GM18867 (cell line): ENCODE data around the gene KRT24.
"Not testable (repeated sequence)": the region's sequence is repeated elsewhere in the genome, so short reads cannot be mapped to it uniquely, and the experiment has no call there.

Source experiments
- ATAC-seq: cut with Tn5 transposase; IDR thresholded peaks from one replicate; pipeline ENCODE4 v1.9.1; 2021; ENCODE audit warnings: mild to moderate bottlenecking, moderate library complexity; ENCODE audit not compliant: unreplicated experiment

The KRT24 gene

GRCh38 chr17:40703652-40704051, at the start of gene KRT24:
KRT24 (minus strand) TSS chr17:40703752; CDS start chr17:40703693, 59 bp downstream.
- ATAC-seq, result no peak

- no peak for ATAC-seq
Observed at GRCh38 chr17:40751065-40751464, 47.5 kb upstream of the KRT24 start.

- no peak for ATAC-seq
Observed at GRCh38 chr17:40750391-40750790, 46.8 kb upstream of the KRT24 start.

GRCh38 chr17:40748666-40749065, 45.1 kb upstream of the KRT24 start:
- not testable (repeated sequence) for ATAC-seq

- no peak for ATAC-seq
Observed at GRCh38 chr17:40738553-40738952, 35.0 kb upstream of the KRT24 start.

GRCh38 chr17:40735016-40735415, 31.5 kb upstream of the KRT24 start:
- ATAC-seq, result no peak

GRCh38 chr17:40734018-40734417, 30.5 kb upstream of the KRT24 start:
- no peak for ATAC-seq

GRCh38 chr17:40730970-40731369, 27.4 kb upstream of the KRT24 start:
- no peak for ATAC-seq

- ATAC-seq, result no peak
Observed at GRCh38 chr17:40727447-40728231, 24.1 kb upstream of the KRT24 start.

GRCh38 chr17:40726919-40727318, 23.4 kb upstream of the KRT24 start:
- ATAC-seq, result no peak

- no peak for ATAC-seq
Observed at GRCh38 chr17:40724656-40725055, 21.1 kb upstream of the KRT24 start.

GRCh38 chr17:40722241-40722640, 18.7 kb upstream of the KRT24 start:
- ATAC-seq, result no peak

GRCh38 chr17:40720899-40721298, 17.3 kb upstream of the KRT24 start:
- no peak for ATAC-seq

- no peak for ATAC-seq
Observed at GRCh38 chr17:40718930-40719329, 15.4 kb upstream of the KRT24 start.

- ATAC-seq, result no peak
Observed at GRCh38 chr17:40717776-40718175, 14.2 kb upstream of the KRT24 start.

- ATAC-seq, result no peak
Observed at GRCh38 chr17:40714473-40714872, 10.9 kb upstream of the KRT24 start.

- ATAC-seq, result no peak
Observed at GRCh38 chr17:40707745-40708144, 4.2 kb upstream of the KRT24 start.

- ATAC-seq, result no peak
Observed at GRCh38 chr17:40705584-40705983, 2.0 kb upstream of the KRT24 start.

GRCh38 chr17:40702271-40702670, 1.3 kb downstream of the KRT24 start:
- no peak for ATAC-seq

- ATAC-seq, result no peak
Observed at GRCh38 chr17:40699853-40700252, 3.7 kb downstream of the KRT24 start.

GRCh38 chr17:40699371-40699770, 4.2 kb downstream of the KRT24 start:
- ATAC-seq, result no peak

- ATAC-seq, result no peak
Observed at GRCh38 chr17:40697297-40697696, 6.3 kb downstream of the KRT24 start.

- no peak for ATAC-seq
Observed at GRCh38 chr17:40696651-40697072, 6.9 kb downstream of the KRT24 start.
